H1 (cell line): ENCODE results near the gene RCOR2. TPM values are rescaled to one million over a fixed set of nuclear protein-coding genes. Genes with fewer than 3 reads are reported as not detected.

Experiments
- CTCF ChIA-PET: fragments of 300-600 bp; sonication (Branson Sonifier 250); formaldehyde crosslinking; loops from one replicate; lab custom pipeline; 2021; ENCODE audit not compliant: partially characterized antibody; lab: Charles Lee
- POLR2A ChIA-PET: fragments of 300-600 bp; sonication (Branson Sonifier 250); formaldehyde crosslinking; loops from one replicate; lab custom pipeline; 2021; ENCODE audit warnings: inconsistent platforms; ENCODE audit not compliant: partially characterized antibody; lab: Charles Lee
- DNase-seq, 2 experiments: peaks; one replicate each; pipeline versions ENCODE4 v3.0.0 to v3.0.0-alpha.2; 2010 to 2022; ENCODE audit warnings: low spot score in 2 of 2, low read depth in 1 of 2, mixed read lengths in 1 of 2
- FAIRE-seq: peaks from 2 replicates; lab custom pipeline; 2011; peaks lifted over from hg19 to GRCh38; lab: Jason Lieb, UNC
- H2AFZ ChIP-seq: 2 replicates; pipeline ENCODE4 v1.8.1; 2012; ENCODE audit warnings: low read length, inconsistent platforms
- H2AK5ac ChIP-seq: 2 replicates; pipeline ENCODE4 v1.6.1; 2013; ENCODE audit warnings: low read depth, low read length
- H2BK120ac ChIP-seq: replicated peaks from 2 replicates; pipeline ENCODE3; 2013; ENCODE audit warnings: low read depth, low read length, inconsistent platforms
- H2BK12ac ChIP-seq: 2 replicates; pipeline ENCODE4 v1.6.1; 2013; ENCODE audit warnings: low read depth, low read length
- H2BK15ac ChIP-seq: 2 replicates; pipeline ENCODE4 v1.6.1; 2013; ENCODE audit warnings: low read length
- H2BK20ac ChIP-seq: 2 replicates; pipeline ENCODE4 v1.6.1; 2013; ENCODE audit warnings: low read length
- H2BK5ac ChIP-seq: 2 replicates; pipeline ENCODE4 v1.6.1; 2013; ENCODE audit warnings: low read depth, low read length
- H3K14ac ChIP-seq: 2 replicates; pipeline ENCODE4 v1.6.1; 2013; ENCODE audit warnings: inconsistent platforms; ENCODE audit not compliant: insufficient read length
- H3K18ac ChIP-seq: 2 replicates; pipeline ENCODE4 v1.6.1; 2013; ENCODE audit warnings: low read length; ENCODE audit errors: extremely low read depth
- H3K23ac ChIP-seq: 2 replicates; pipeline ENCODE4 v1.6.1; 2013; ENCODE audit warnings: inconsistent platforms; ENCODE audit not compliant: insufficient read length
- H3K23me2 ChIP-seq: 2 replicates; pipeline ENCODE4 v1.6.1; 2013; ENCODE audit warnings: low read depth, low read length
- H3K27ac ChIP-seq: 2 replicates; pipeline ENCODE4 v1.6.1; 2011; ENCODE audit warnings: low read depth, low read length, inconsistent platforms
- H3K27me3 ChIP-seq, 4 experiments: replicated peaks in 1 of 4; 1 replicate in 1 of 4; 2 replicates in 3 of 4; pipeline versions ENCODE4 v1.6.1 to v1.8.1; 2011 to 2013; ENCODE audit warnings: low read length in 3 of 4, mild to moderate bottlenecking in 3 of 4, inconsistent platforms in 2 of 4, mixed read lengths in 2 of 4, moderate library complexity in 1 of 4; ENCODE audit not compliant: control insufficient read depth in 3 of 4, insufficient read depth in 3 of 4; ENCODE audit errors: extremely low read depth in 1 of 4
- H3K36me3 ChIP-seq, 4 experiments: 2 replicates each; pipeline versions ENCODE4 v1.6.1 to v1.8.1; 2011 to 2013; ENCODE audit warnings: mild to moderate bottlenecking in 4 of 4, low read length in 3 of 4, moderate library complexity in 2 of 4, control low read depth in 1 of 4, inconsistent platforms in 1 of 4; ENCODE audit not compliant: insufficient read depth in 4 of 4, control insufficient read depth in 2 of 4
- H3K4ac ChIP-seq: replicated peaks from 2 replicates; pipeline ENCODE3; 2013; ENCODE audit warnings: low read length, low read depth, mixed read lengths, inconsistent platforms; ENCODE audit not compliant: insufficient read length
- H3K4me1 ChIP-seq, 4 experiments: replicated peaks in 1 of 4; 1 replicate in 1 of 4; 2 replicates in 3 of 4; pipeline versions ENCODE4 v1.6.1 to v1.8.1; 2011 to 2013; ENCODE audit warnings: low read length in 3 of 4, inconsistent platforms in 2 of 4, mixed read lengths in 1 of 4; ENCODE audit not compliant: insufficient read depth in 4 of 4, control insufficient read depth in 3 of 4
- H3K4me2 ChIP-seq, 2 experiments: 2 replicates each; pipeline versions ENCODE4 v1.6.1 to v1.8.1; 2011 to 2013; ENCODE audit warnings: low read depth in 2 of 2, low read length in 2 of 2, control low read depth in 1 of 2, inconsistent platforms in 1 of 2, mild to moderate bottlenecking in 1 of 2; ENCODE audit not compliant: insufficient read depth in 1 of 2
- H3K4me3 ChIP-seq, 4 experiments: fragments of 200-600, 300-600 bp in 1 of 4; sonication (generic), shearing (Covaris generic), sonication (Bioruptor Twin) in 1 of 4; 2 replicates each; pipeline versions ENCODE4 v1.5.1 to v1.8.1; 2011 to 2016; ENCODE audit warnings: low read length in 4 of 4, low read depth in 3 of 4, control low read depth in 2 of 4, inconsistent platforms in 2 of 4, mild to moderate bottlenecking in 2 of 4, mixed read lengths in 1 of 4, moderate library complexity in 1 of 4; ENCODE audit not compliant: insufficient read depth in 2 of 4; ENCODE audit errors: extremely low read depth in 1 of 4
- H3K56ac ChIP-seq: replicated peaks from 2 replicates; pipeline ENCODE3; 2013; ENCODE audit warnings: low read depth, mild to moderate bottlenecking, mixed read lengths, low read length, inconsistent platforms; ENCODE audit not compliant: insufficient read length
- H3K79me1 ChIP-seq: 2 replicates; pipeline ENCODE4 v1.6.1; 2013; ENCODE audit warnings: low read depth, low read length, control low read depth
- H3K79me2 ChIP-seq, 2 experiments: 2 replicates each; pipeline versions ENCODE4 v1.6.1 to v1.8.1; 2012 to 2013; ENCODE audit warnings: low read length in 2 of 2, mild to moderate bottlenecking in 2 of 2, inconsistent platforms in 1 of 2; ENCODE audit not compliant: insufficient read depth in 2 of 2, control insufficient read depth in 1 of 2
- H3K9ac ChIP-seq, 4 experiments: replicated peaks in 1 of 4; 1 replicate in 1 of 4; 2 replicates in 3 of 4; pipeline versions ENCODE4 v1.6.1 to v1.8.1; 2011 to 2013; ENCODE audit warnings: low read depth in 3 of 4, low read length in 3 of 4, control low read depth in 2 of 4, mild to moderate bottlenecking in 2 of 4, moderate library complexity in 2 of 4, inconsistent platforms in 1 of 4; ENCODE audit errors: extremely low read depth in 1 of 4
- H3K9me3 ChIP-seq, 2 experiments: 2 replicates each; pipeline versions ENCODE4 v1.6.1 to v1.8.1; 2012 to 2013; ENCODE audit warnings: mild to moderate bottlenecking in 2 of 2, moderate library complexity in 2 of 2, control low read depth in 1 of 2, inconsistent platforms in 1 of 2, low read depth in 1 of 2, low read length in 1 of 2, mixed read lengths in 1 of 2; ENCODE audit not compliant: insufficient read depth in 2 of 2
- H4K20me1 ChIP-seq, 2 experiments: replicated peaks in 1 of 2; 2 replicates each; pipeline versions ENCODE3 to v1.8.1; 2011 to 2013; ENCODE audit warnings: inconsistent platforms in 2 of 2, low read length in 2 of 2, mild to moderate bottlenecking in 1 of 2; ENCODE audit not compliant: insufficient read depth in 2 of 2, control insufficient read depth in 1 of 2
- H4K5ac ChIP-seq: 2 replicates; pipeline ENCODE4 v1.6.1; 2013; ENCODE audit warnings: low read length, low read depth, mixed read lengths, inconsistent platforms; ENCODE audit not compliant: insufficient read length
- H4K8ac ChIP-seq: 2 replicates; pipeline ENCODE4 v1.8.0; 2013; ENCODE audit warnings: mild to moderate bottlenecking, moderate library complexity, low read length, inconsistent platforms; ENCODE audit not compliant: insufficient read depth; ENCODE audit errors: extremely low read depth
- H4K91ac ChIP-seq: replicated peaks from 2 replicates; pipeline ENCODE3; 2013; ENCODE audit warnings: low read length, mixed read lengths, inconsistent platforms; ENCODE audit not compliant: insufficient read length
- CBX5 ChIP-seq: fragments of 300-800, 300-1000 bp; sonication (generic); IDR thresholded peaks from 2 replicates; pipeline ENCODE4 v1.7.1; 2016; ENCODE audit warnings: antibody characterized with exemption, low read length, low read depth
- CEBPB ChIP-seq: IDR thresholded peaks from 2 replicates; pipeline ENCODE4 v1.6.1; 2012; ENCODE audit warnings: low read depth, low read length
- CHD1 ChIP-seq: IDR thresholded peaks from 2 replicates; pipeline ENCODE4 v1.6.1; 2012; ENCODE audit warnings: low read depth, low read length, improper control_type of control experiment
- EP300 ChIP-seq, 2 experiments: IDR thresholded peaks; 1 replicate in 1 of 2; 2 replicates in 1 of 2; pipeline ENCODE4 v1.6.1; 2011 to 2012; ENCODE audit warnings: low read depth in 2 of 2, low read length in 2 of 2, mild to moderate bottlenecking in 2 of 2, borderline replicate concordance in 1 of 2, inconsistent platforms in 1 of 2, moderate library complexity in 1 of 2
- FOSL1 ChIP-seq: IDR thresholded peaks from 2 replicates; pipeline ENCODE4 v1.6.1; 2011; ENCODE audit warnings: mild to moderate bottlenecking, low read depth, low read length, moderate library complexity; ENCODE audit not compliant: insufficient read depth
- GTF2F1 ChIP-seq: IDR thresholded peaks from 2 replicates; pipeline ENCODE4 v1.6.1; 2012; ENCODE audit warnings: low read depth, low read length, improper control_type of control experiment, borderline replicate concordance
- KDM4A ChIP-seq: IDR thresholded peaks from one replicate; pipeline ENCODE4 v1.7.1; 2012; ENCODE audit warnings: low read depth, mild to moderate bottlenecking, moderate library complexity, low read length, inconsistent platforms; ENCODE audit not compliant: severe bottlenecking
- POLR2A ChIP-seq, 2 experiments: IDR thresholded peaks; 1 replicate in 1 of 2; 2 replicates in 1 of 2; pipeline ENCODE4 v1.6.1; 2011; ENCODE audit warnings: low read depth in 2 of 2, low read length in 2 of 2, mild to moderate bottlenecking in 2 of 2; ENCODE audit errors: control extremely low read depth in 1 of 2
- SP2 ChIP-seq: IDR thresholded peaks from 2 replicates; pipeline ENCODE4 v1.6.1; 2012; ENCODE audit warnings: mild to moderate bottlenecking, low read length, inconsistent platforms
- SUZ12 ChIP-seq: fragments of 200-600 bp; sonication (generic); IDR thresholded peaks from 2 replicates; pipeline ENCODE4 v1.6.1; 2012; ENCODE audit warnings: mild to moderate bottlenecking, inconsistent platforms, low read length, moderate library complexity, mixed read lengths
- WGBS, 2 experiments: shearing (Covaris generic) in 1 of 2; methylation state at CpG; one replicate each; pipeline versions ENCODE4 v1.1.6 to v1.1.7; 2013 to 2015; ENCODE audit warnings: low lambda C conversion rate in 2 of 2, mixed read lengths in 2 of 2, inconsistent platforms in 1 of 2, low coverage in 1 of 2, missing lambda C conversion rate in 1 of 2; ENCODE audit not compliant: insufficient replicate concordance in 2 of 2, insufficient coverage in 1 of 2, insufficient read length in 1 of 2; ENCODE audit errors: extremely low coverage in 1 of 2, missing lambda C conversion rate in 1 of 2; 5-methylcytosine and 5-hydroxymethylcytosine counted together
- polyA plus RNA-seq, 7 experiments: library from polyadenylated mRNA; depleted of rRNA in 3 of 7; stranded (reverse) in 5 of 7; unstranded in 2 of 7; fragments of >200 nt in 5 of 7; fragments of 200-250 nt in 2 of 7; gene quantifications; 1 replicate in 5 of 7; 2 replicates in 1 of 7; 4 replicates in 1 of 7; pipeline versions ENCODE4 v1.2.1 to v1.2.3, GENCODE V29; 2011 to 2013; ENCODE audit warnings: missing spikeins in 2 of 7, mixed read lengths in 2 of 7
- total RNA-seq: library from RNA; stranded (reverse); fragmentation: NEBNext Ultra II Directional; extraction: Animal tissue kit (Norgen Biotek cat#: 25700); gene quantifications from 2 replicates; pipeline ENCODE4 v1.2.1, GENCODE V29; 2021

RCOR2 gene
- total and polyA plus RNA-seq, 2 of the 8 experiments (the other 6 are each of a cell fraction or from before 2014, with no cell fraction given) = 54.6 to 78.0 TPM

DNA sequence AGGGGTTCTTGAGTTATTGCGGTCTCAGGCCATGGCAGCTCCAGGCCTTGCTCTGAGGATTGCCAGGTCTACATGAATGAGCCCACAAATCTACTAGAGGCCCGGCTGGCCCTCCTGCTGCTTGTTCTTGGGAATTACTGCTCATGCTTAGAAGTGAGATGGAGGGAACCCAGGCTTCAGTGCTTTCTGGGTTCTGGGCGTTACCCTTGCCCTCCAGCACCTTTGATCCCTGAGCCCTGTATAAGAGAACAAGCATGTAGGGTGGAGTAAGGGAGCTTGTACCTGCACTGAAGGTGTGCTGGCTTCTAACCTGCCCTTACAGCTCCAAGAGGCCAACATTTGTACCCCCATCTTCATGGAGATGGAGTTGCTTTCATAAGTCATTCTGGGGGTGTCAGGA, 25.8 kb upstream of the RCOR2 start:
- TF ChIP-seq CHD1 = no peak
- no peak for TF ChIP-seq CEBPB
- TF ChIP-seq KDM4A = no peak
- no peak for TF ChIP-seq FOSL1
- TF ChIP-seq GTF2F1 = no peak
- no peak for TF ChIP-seq SP2
- no peak for TF ChIP-seq POLR2A (IDR thresholded peaks at IDR 0.05; ENCODE audit: control extremely low read depth in 1 of 2, low read depth in 2 of 2, low read length in 2 of 2)
- no peak for TF ChIP-seq SUZ12
- TF ChIP-seq EP300 (IDR thresholded peaks at IDR 0.05; ENCODE audit: borderline replicate concordance in 1 of 2, low read depth in 2 of 2, low read length in 2 of 2) = no peak
- TF ChIP-seq CBX5 = no peak
- H2BK20ac ChIP-seq = no peak overlapping the region
- H3K4ac ChIP-seq = no peak overlapping the region
- no peak overlapping the region for H4K91ac ChIP-seq
- no peak overlapping the region for H3K4me2 ChIP-seq
- H3K79me2 ChIP-seq = peaks cover 4 to 52% of the 10 kb centered on the region in 2 experiments
- no peak overlapping the region for H2BK120ac ChIP-seq
- POLR2A ChIA-PET = interaction anchor here (0.9 to 2.5 kb wide), 4 partner anchors 23 to 178 kb away, joined by 3 to 9 read pairs (median 4); partner anchors contain the start of gene ZFTA
- FAIRE-seq = no peak
- H3K9ac ChIP-seq = no peak overlapping the region
- H4K5ac ChIP-seq = no peak overlapping the region
- no peak overlapping the region for H3K4me3 ChIP-seq
- DNase-seq = no peak
- WGBS, 2 experiments = 84% methylated on average over 3 of the region's 3 CpGs; no CpG with 5 or more reads in 1 of the 2 experiments
- no peak overlapping the region for H3K23ac ChIP-seq
- H2AK5ac ChIP-seq = no peak overlapping the region
- H3K79me1 ChIP-seq = peaks cover 3% of the 10 kb centered on the region; the same call in 1 of the 2 replicates
- H2AFZ ChIP-seq = no peak overlapping the region
- 0 out of 2 replicates have a peak overlapping the region, but pooled peaks have one; percentile 50 for H2BK12ac ChIP-seq
- no peak overlapping the region for H2BK5ac ChIP-seq
- H2BK15ac ChIP-seq = no peak overlapping the region
- H3K23me2 ChIP-seq = peaks cover 12% of the 10 kb centered on the region
- H4K20me1 ChIP-seq = peaks cover 8 to 15% of the 10 kb centered on the region in 2 experiments
- no peak overlapping the region for H3K18ac ChIP-seq
- CTCF ChIA-PET = interaction anchor here (0.6 to 6.3 kb wide), 8 partner anchors 8 to 206 kb away, joined by 3 to 51 read pairs (median 3); partner anchors contain the start of gene RCOR2
- no peaks in the 10 kb centered on the region for H3K27me3 ChIP-seq
- H4K8ac ChIP-seq = no peak overlapping the region
- H3K4me1 ChIP-seq = no peaks in the 10 kb centered on the region; a peak in 2 of 7 replicates
- H3K56ac ChIP-seq = no peak overlapping the region
- no peak overlapping the region for H3K14ac ChIP-seq
- H3K36me3 ChIP-seq = peaks cover 6 to 14% (median 10%) of the 10 kb centered on the region in 4 experiments; a peak in 6 of 8 replicates
- H3K9me3 ChIP-seq = no peaks in the 10 kb centered on the region
- H3K27ac ChIP-seq = no peak overlapping the region
